Mucosa of descending colon (tissue), 3 donors: Measurements from ENCODE around the gene RPL22L1. TPM values are rescaled to one million over a fixed set of nuclear protein-coding genes. Genes with fewer than 3 reads are reported as not detected.

Experiments
- ATAC-seq: fragments of 200-7000 bp; cut with Tn5 transposase; one replicate; pipeline ENCODE4 v1.9.1; 2020; ENCODE audit warnings: mild to moderate bottlenecking, moderate library complexity
- DNase-seq, 3 donors: peaks; one replicate each; pipeline ENCODE4 v3.0.0-alpha.2; 2020
- H3K36me3 ChIP-seq: fragments of 200-600 bp; one replicate; pipeline ENCODE4 v1.8.0; 2021; ENCODE audit warnings: low read depth, mild to moderate bottlenecking
- H3K4me1 ChIP-seq: fragments of 200-600 bp; one replicate; pipeline ENCODE4 v1.8.0; 2021; ENCODE audit warnings: low read depth, mild to moderate bottlenecking
- H3K4me3 ChIP-seq: fragments of 200-600 bp; one replicate; pipeline ENCODE4 v1.8.0; 2021; ENCODE audit warnings: mild to moderate bottlenecking
- H3K9me3 ChIP-seq: fragments of 200-600 bp; one replicate; pipeline ENCODE4 v1.8.0; 2021; ENCODE audit warnings: mild to moderate bottlenecking
- intact Hi-C, 2 donors: fragments of 100-400 bp; cut with DNase I in 1 of 2; cut with micrococcal nuclease in 1 of 2; formaldehyde crosslinking; loops; one replicate each; pipeline versions ENCODE4 v1.11.0 to v1.11.1; 2022; cut with DNase I, micrococcal nuclease
- total RNA-seq, 3 donors: library from RNA; stranded (reverse); fragmentation: NEBNext Ultra II Directional in 2 of 3; extraction: Animal tissue kit (Norgen Biotek cat#: 25700) in 2 of 3; gene quantifications; one replicate each; pipeline versions ENCODE4 v1.2.1 to v1.2.4, GENCODE V29; 2021 to 2023
- TF ChIP-seq, protein P1 (sequence below): fragments of 200-600 bp; IDR thresholded peaks from one replicate; pipeline ENCODE4 v1.8.0; 2022; ENCODE audit warnings: antibody characterized with exemption, mild to moderate bottlenecking
- donor health status: DM: no; HTN: no; CAD: no; lungs with moderate emphysema.
- donor health status: DM: no; HTN: no; CAD: no.
- donor health status: DM: no; HTN: yes; CAD: no.

Gene RPL22L1
- total RNA-seq, 3 donors from 2014 or later: 20.9 to 31.4 (median 24.3) TPM

DNA sequence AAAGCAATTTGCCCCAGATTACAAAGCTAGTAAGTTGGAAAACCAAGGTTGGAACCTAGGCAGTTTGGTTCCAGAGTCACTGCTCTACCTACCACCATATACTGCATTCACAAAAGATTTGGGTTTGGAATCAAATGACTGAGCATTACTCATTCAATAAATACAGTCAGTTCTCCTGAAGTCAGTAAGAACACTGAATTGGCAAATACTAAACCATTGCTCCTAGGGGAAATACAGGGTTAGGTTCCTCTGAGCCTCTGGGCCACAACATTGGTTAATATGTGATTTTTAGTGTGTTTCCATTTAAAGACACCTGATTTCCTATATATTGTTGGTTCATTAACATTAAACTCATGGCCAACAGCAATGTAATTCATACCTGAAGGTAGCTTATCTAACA, 40.5 kb upstream of the RPL22L1 start:
- ATAC-seq (no peak), DNase-seq (no peak)
- Histone ChIP-seq H3K9me3 (peaks cover 12% of the 10 kb centered on the region), H3K4me3 (no peak overlapping the region), H3K4me1 (no peaks in the 10 kb centered on the region), H3K36me3 (no peaks in the 10 kb centered on the region)
- intact Hi-C loops: no loop called here
- TF ChIP-seq, protein P1, sequence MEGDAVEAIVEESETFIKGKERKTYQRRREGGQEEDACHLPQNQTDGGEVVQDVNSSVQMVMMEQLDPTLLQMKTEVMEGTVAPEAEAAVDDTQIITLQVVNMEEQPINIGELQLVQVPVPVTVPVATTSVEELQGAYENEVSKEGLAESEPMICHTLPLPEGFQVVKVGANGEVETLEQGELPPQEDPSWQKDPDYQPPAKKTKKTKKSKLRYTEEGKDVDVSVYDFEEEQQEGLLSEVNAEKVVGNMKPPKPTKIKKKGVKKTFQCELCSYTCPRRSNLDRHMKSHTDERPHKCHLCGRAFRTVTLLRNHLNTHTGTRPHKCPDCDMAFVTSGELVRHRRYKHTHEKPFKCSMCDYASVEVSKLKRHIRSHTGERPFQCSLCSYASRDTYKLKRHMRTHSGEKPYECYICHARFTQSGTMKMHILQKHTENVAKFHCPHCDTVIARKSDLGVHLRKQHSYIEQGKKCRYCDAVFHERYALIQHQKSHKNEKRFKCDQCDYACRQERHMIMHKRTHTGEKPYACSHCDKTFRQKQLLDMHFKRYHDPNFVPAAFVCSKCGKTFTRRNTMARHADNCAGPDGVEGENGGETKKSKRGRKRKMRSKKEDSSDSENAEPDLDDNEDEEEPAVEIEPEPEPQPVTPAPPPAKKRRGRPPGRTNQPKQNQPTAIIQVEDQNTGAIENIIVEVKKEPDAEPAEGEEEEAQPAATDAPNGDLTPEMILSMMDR: no peak

DNA sequence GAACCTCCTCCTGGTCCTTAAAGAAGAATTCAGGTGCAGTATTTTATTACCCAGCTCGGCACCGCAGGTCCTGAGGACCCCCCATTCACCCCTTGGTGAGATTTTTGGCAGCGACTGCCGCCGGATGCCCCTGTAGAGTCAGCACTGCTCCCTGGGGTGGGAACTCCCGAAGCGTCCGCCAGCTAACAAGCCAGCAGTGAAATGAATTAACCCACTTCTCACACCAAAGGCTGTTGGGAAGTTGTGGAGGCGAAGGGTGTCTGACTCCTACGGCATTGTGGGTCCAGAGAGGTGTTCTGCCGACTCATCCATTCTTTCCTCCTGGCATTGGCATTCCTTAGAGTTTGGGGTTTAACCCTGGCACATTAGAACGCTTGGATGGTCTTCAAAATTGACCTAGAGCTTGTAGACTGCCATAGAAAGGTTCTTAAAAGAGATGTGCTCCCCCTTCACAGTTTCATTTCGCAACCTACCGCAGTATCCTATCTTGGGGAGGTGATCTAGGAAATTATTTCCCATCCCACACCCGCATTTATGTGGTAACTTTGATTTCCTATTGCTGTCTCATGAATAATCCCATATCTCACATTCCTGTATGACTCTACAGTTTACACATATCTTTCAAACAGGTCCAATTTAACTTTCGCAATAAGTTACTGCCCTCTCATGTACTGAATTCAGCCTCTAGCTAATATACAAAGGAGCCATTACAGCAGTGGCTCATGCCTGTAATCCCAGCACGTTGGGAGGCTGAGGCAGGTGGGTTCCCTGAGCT, 39.3 kb upstream of the RPL22L1 start:
- peak in 2 of 3 donors; percentile 8 to 42 for DNase-seq
- peaks cover 12% of the 10 kb centered on the region for H3K9me3 ChIP-seq
- intact Hi-C loops: no loop called here
- ATAC-seq: no peak
- no peaks in the 10 kb centered on the region for H3K36me3 ChIP-seq
- TF ChIP-seq, protein P1: no peak
- H3K4me1 ChIP-seq: no peaks in the 10 kb centered on the region
- H3K4me3 ChIP-seq: no peak overlapping the region

DNA sequence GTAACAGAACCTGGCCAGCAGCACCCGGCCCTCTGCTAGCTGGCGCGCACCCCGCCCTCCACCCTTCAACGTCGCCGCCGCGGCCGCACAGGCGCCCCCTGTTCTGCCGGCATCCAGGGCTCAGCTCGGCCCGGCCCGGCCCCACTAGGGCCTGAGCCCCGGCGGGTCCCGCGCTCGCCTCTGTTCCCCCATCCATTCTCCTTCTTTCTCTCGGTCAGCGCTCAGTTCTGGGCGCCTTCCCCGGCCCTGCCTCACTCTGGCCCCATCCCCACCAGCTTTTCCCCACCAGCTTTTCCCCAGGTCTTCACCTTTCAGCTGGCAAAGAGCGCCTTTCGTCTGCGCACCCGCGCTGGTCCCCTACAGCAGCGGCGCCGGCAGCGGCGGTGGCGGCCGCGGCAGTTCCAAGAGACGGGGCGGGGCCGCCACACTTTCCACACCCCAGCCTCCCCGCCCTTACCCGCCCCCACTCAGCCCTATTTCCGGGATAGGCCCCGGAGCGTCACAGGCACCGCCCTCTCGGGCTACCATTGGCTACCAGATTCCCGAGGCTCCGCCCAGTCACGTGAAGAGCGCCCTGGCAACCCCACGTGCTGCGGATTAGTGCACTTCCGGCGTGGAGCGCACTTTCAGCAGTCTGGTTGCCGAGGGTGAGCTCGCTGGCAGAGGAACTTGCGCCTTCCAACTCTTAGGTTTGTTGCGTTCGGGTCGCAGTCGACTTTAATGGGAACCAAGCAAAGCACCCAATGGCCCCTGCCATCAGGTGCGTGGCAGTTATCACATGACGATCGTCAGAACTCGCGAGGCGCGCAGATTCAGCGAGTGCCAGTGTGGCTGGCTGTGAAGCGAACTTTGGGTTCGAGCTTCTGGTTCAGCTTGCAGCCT, 38.5 kb upstream of the RPL22L1 start, which contains the start of gene EIF5A2:
Gene EIF5A2 (minus strand): TSS at position 403 of the 882 bp plus-strand sequence. CDS start 831 bp downstream, outside the sequence.
- ATAC-seq (peak; percentile 99), DNase-seq (peak; percentile 94 to 97 (median 95))
- peaks cover 12% of the 10 kb centered on the region for H3K9me3 ChIP-seq
- H3K4me3 ChIP-seq: peak within 1 kb of the TSS; percentile 15
- H3K4me1 ChIP-seq: no peaks in the 10 kb centered on the region
- intact Hi-C loops: no loop called here
- no peaks in the 10 kb centered on the region for H3K36me3 ChIP-seq
- TF ChIP-seq, protein P1: no peak

DNA sequence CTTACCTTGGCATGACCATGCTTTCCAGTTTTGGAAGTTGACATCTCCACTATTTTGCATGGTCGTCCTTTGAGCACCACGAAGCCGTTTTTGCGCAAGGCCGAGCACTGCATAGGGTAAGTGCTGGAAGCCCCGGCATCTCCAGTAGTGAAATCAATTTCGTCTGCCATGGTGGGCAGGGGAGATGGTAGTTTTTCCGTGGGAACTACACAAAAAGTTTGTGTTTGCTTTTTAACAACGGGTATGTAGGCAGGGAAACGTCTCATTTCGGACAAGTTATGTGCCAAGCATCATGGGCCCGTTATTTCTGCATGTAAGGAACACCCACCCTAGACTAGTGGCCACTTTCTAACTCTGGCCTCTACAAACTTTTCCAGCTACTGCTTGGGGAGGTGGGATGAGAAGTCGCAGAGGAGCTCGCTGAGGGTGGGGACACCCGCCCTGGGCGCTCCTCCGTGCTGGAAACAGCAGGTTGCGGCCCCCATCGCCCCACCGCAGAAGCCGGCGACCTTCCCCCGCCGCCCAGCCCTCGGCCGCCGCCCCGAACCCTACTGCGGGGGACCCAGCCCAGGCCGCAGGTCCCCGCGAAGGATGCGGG, 37.7 kb upstream of the RPL22L1 start:
- no peak for ATAC-seq

DNA sequence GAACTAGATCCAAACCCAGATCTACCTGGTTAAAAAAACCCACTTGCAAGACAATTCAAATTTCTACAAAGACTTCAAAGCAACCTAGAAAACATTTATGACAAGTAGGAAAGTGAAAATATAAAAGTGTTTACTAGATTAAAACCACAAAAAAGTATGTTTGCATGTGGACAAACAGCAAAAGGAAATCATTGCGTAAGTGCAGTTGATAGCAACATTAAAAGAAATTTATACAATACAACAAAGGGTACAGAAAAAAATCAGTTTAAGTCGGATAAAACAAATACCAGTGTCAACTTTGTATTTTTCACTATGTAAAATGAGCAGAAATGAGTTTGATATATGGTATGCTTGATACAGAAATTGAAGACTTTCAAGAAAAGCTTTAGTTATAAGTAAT, 35.9 kb upstream of the RPL22L1 start:
- DNase-seq (no peak), ATAC-seq (no peak)
- Histone ChIP-seq H3K4me3 (no peak overlapping the region), H3K4me1 (no peaks in the 10 kb centered on the region), H3K36me3 (no peaks in the 10 kb centered on the region), H3K9me3 (peaks cover 11% of the 10 kb centered on the region)
- TF ChIP-seq, protein P1: no peak
- intact Hi-C loops: no loop called here

More for the DNA sequence above, 37.7 kb upstream of the RPL22L1 start:
- peak overlapping the region; percentile 15 for H3K4me3 ChIP-seq
- peaks cover 12% of the 10 kb centered on the region for H3K9me3 ChIP-seq
- TF ChIP-seq, protein P1: no peak
- no peak for DNase-seq
- intact Hi-C loops: no loop called here
- H3K4me1 ChIP-seq: no peaks in the 10 kb centered on the region
- H3K36me3 ChIP-seq: no peaks in the 10 kb centered on the region
